Measurements from ENCODE around the gene EIPR1. TPM values are rescaled to one million over a fixed set of nuclear protein-coding genes. Genes with fewer than 3 reads are reported as not detected.

EIPR1 gene
- total RNA-seq, 1 experiment from 2014 or later, result 27.8 TPM

GRCh38 chr2:3182848-3183247 lies 194.8 kb downstream of the EIPR1 start:
- H3K23ac ChIP-seq (ENCODE audit: insufficient read length, low read depth, low read length), result no peak overlapping the region
- H3K4me3 Mint-ChIP-seq, result no peak overlapping the region
- no peak overlapping the region for H3K4ac ChIP-seq (ENCODE audit: low read depth, low read length)
- H3K56ac ChIP-seq (ENCODE audit: insufficient read length, low read depth, low read length), result no peak overlapping the region
- H3K4me2 ChIP-seq (ENCODE audit: insufficient read depth, insufficient read length, low read length), result no peak overlapping the region
- TF ChIP-seq CTCF (conservative IDR thresholded peaks at IDR 0.05), result no peak
- no peak overlapping the region for H3K27ac ChIP-seq (ENCODE audit: insufficient read length, low read depth, low read length)
- no peaks in the 10 kb centered on the region for H4K20me1 ChIP-seq (ENCODE audit: control insufficient read depth, insufficient read depth, insufficient read length)
- no peaks in the 10 kb centered on the region for H3K79me1 ChIP-seq (ENCODE audit: insufficient read depth, low read depth, low read length, poor library complexity, severe bottlenecking)
- H3K4me1 ChIP-seq (ENCODE audit: insufficient read depth, low read length), result no peaks in the 10 kb centered on the region
- H3K27ac Mint-ChIP-seq, result no peak overlapping the region
- no peak overlapping the region for H3K18ac ChIP-seq (ENCODE audit: insufficient read length, low read depth, low read length)
- no CpG with 5 or more reads among the region's 2 CpGs for WGBS (ENCODE audit: extremely low coverage, insufficient read length, low lambda C conversion rate)
- no peaks in the 10 kb centered on the region for H3K27me3 Mint-ChIP-seq (ENCODE audit: low read depth)
- no peak overlapping the region for H3K14ac ChIP-seq (ENCODE audit: insufficient read depth, low read length)
- H2BK12ac ChIP-seq (ENCODE audit: insufficient read length, low read depth, low read length), result no peak overlapping the region
- no peak overlapping the region for H2AFZ ChIP-seq (ENCODE audit: low read length)
- no peak overlapping the region for H4K8ac ChIP-seq (replicated peaks; ENCODE audit: insufficient read length, low read depth, low read length)
- peaks cover 5 to 14% (median 13%) of the 10 kb centered on the region in 3 experiments; a peak in 6 of 7 replicates for H3K36me3 Mint-ChIP-seq (ENCODE audit: insufficient read depth in 1 of 3, low read depth in 3 of 3)
- H2BK120ac ChIP-seq (ENCODE audit: low read depth, low read length, poor library complexity, severe bottlenecking), result no peak overlapping the region
- DNase-seq, result no peak
- H4K91ac ChIP-seq (ENCODE audit: insufficient read length, low read depth, low read length), result no peak overlapping the region
- no peak overlapping the region for H2AK5ac ChIP-seq (ENCODE audit: insufficient read length, low read length)
- no peak overlapping the region for H3K9ac ChIP-seq (ENCODE audit: extremely low read depth, insufficient read length, low read length)
- no peaks in the 10 kb centered on the region for H3K9me3 ChIP-seq (ENCODE audit: control insufficient read depth, low read depth, low read length)
- no peak overlapping the region for H4K5ac ChIP-seq (ENCODE audit: insufficient read length, low read depth, low read length)
- H2BK5ac ChIP-seq (ENCODE audit: insufficient read length, low read length), result no peak overlapping the region
- no peak overlapping the region for H2BK20ac ChIP-seq (ENCODE audit: low read depth, low read length, poor library complexity, severe bottlenecking)
- H2BK15ac ChIP-seq (ENCODE audit: low read depth, low read length), result no peak overlapping the region
- H3K23me2 ChIP-seq (ENCODE audit: insufficient read length, low read depth, low read length, poor library complexity, severe bottlenecking), result no peaks in the 10 kb centered on the region
- peaks cover 0 to 3% of the 10 kb centered on the region in 2 experiments; a peak in 2 of 5 replicates for H3K9me3 Mint-ChIP-seq
- H3K27me3 ChIP-seq (ENCODE audit: insufficient read depth, low read length), result no peaks in the 10 kb centered on the region
- no peak overlapping the region for H3T11ph ChIP-seq (ENCODE audit: low read length)
- no peaks in the 10 kb centered on the region for H3K4me1 Mint-ChIP-seq
- no peaks in the 10 kb centered on the region for H3K79me2 ChIP-seq (ENCODE audit: insufficient read depth, low read length)
